Measurements from ENCODE around the gene MDH1B. TPM values are rescaled to one million over a fixed set of nuclear protein-coding genes. Genes with fewer than 3 reads are reported as not detected.

MDH1B gene
- total RNA-seq, 1 experiment from 2014 or later = 1.3 TPM

DNA sequence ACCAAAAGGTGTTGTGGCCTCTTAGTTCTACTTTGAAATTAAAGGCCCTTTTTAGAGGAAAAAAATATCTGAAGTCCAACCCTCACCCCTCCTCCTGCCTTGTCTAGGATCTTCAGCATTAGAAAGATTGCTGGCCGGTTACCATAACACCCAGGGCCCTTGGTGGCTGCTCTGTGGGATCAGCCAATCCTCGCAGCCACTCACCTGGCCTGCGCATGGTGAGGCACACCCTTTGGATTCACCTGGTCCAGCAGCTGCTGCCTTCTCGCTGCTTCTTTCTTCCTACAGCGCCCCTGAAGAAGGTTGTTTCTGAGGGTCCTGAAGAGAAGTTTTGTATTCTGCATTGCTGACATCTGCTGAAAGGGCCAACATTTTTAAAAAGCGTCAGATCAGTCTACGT lies 72.2 kb downstream of the MDH1B start:
- no peak overlapping the region for H4K91ac ChIP-seq (ENCODE audit: insufficient read length, low read depth, low read length)
- no peaks in the 10 kb centered on the region for H3K23me2 ChIP-seq (ENCODE audit: insufficient read length, low read depth, low read length, poor library complexity, severe bottlenecking)
- H3K27me3 ChIP-seq (ENCODE audit: insufficient read depth, low read length) = no peaks in the 10 kb centered on the region
- no peak overlapping the region for H2BK15ac ChIP-seq (ENCODE audit: low read depth, low read length)
- TF ChIP-seq, protein P1, sequence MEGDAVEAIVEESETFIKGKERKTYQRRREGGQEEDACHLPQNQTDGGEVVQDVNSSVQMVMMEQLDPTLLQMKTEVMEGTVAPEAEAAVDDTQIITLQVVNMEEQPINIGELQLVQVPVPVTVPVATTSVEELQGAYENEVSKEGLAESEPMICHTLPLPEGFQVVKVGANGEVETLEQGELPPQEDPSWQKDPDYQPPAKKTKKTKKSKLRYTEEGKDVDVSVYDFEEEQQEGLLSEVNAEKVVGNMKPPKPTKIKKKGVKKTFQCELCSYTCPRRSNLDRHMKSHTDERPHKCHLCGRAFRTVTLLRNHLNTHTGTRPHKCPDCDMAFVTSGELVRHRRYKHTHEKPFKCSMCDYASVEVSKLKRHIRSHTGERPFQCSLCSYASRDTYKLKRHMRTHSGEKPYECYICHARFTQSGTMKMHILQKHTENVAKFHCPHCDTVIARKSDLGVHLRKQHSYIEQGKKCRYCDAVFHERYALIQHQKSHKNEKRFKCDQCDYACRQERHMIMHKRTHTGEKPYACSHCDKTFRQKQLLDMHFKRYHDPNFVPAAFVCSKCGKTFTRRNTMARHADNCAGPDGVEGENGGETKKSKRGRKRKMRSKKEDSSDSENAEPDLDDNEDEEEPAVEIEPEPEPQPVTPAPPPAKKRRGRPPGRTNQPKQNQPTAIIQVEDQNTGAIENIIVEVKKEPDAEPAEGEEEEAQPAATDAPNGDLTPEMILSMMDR (conservative IDR thresholded peaks at IDR 0.05) = no peak
- no peak overlapping the region for H3K27ac Mint-ChIP-seq
- H4K20me1 ChIP-seq (ENCODE audit: control insufficient read depth, insufficient read depth, insufficient read length) = no peaks in the 10 kb centered on the region
- H2AFZ ChIP-seq (ENCODE audit: low read length) = no peak overlapping the region
- H3K79me1 ChIP-seq (ENCODE audit: insufficient read depth, low read depth, low read length, poor library complexity, severe bottlenecking) = no peaks in the 10 kb centered on the region
- WGBS (ENCODE audit: extremely low coverage, insufficient read length, low lambda C conversion rate) = no CpG with 5 or more reads among the region's 7 CpGs
- H3K14ac ChIP-seq (ENCODE audit: insufficient read depth, low read length) = no peak overlapping the region
- H3K36me3 Mint-ChIP-seq (ENCODE audit: insufficient read depth in 1 of 3, low read depth in 3 of 3) = no peaks in the 10 kb centered on the region
- H2BK20ac ChIP-seq (ENCODE audit: low read depth, low read length, poor library complexity, severe bottlenecking) = no peak overlapping the region
- H4K8ac ChIP-seq (replicated peaks; ENCODE audit: insufficient read length, low read depth, low read length) = no peak overlapping the region
- no peaks in the 10 kb centered on the region for H3K9me3 Mint-ChIP-seq
- DNase-seq = no peak
- no peak overlapping the region for H3T11ph ChIP-seq (ENCODE audit: low read length)
- H3K4ac ChIP-seq (ENCODE audit: low read depth, low read length) = no peak overlapping the region
- no peak overlapping the region for H3K9ac ChIP-seq (ENCODE audit: extremely low read depth, insufficient read length, low read length)
- H3K79me2 ChIP-seq (ENCODE audit: insufficient read depth, low read length) = no peaks in the 10 kb centered on the region
- no peak overlapping the region for H3K27ac ChIP-seq (ENCODE audit: insufficient read length, low read depth, low read length)
- H4K5ac ChIP-seq (ENCODE audit: insufficient read length, low read depth, low read length) = no peak overlapping the region
- no peak overlapping the region for H3K18ac ChIP-seq (ENCODE audit: insufficient read length, low read depth, low read length)
- no peak overlapping the region for H3K4me3 Mint-ChIP-seq
- no peak overlapping the region for H2AK5ac ChIP-seq (ENCODE audit: insufficient read length, low read length)
- H3K56ac ChIP-seq (ENCODE audit: insufficient read length, low read depth, low read length) = no peak overlapping the region
- H3K4me2 ChIP-seq (ENCODE audit: insufficient read depth, insufficient read length, low read length) = no peak overlapping the region
- no peak overlapping the region for H2BK5ac ChIP-seq (ENCODE audit: insufficient read length, low read length)
- H3K4me1 ChIP-seq (ENCODE audit: insufficient read depth, low read length) = no peaks in the 10 kb centered on the region
- no peaks in the 10 kb centered on the region for H3K4me1 Mint-ChIP-seq
- no peak overlapping the region for H3K23ac ChIP-seq (ENCODE audit: insufficient read length, low read depth, low read length)
- H3K27me3 Mint-ChIP-seq (ENCODE audit: low read depth) = no peaks in the 10 kb centered on the region
- no peaks in the 10 kb centered on the region for H3K9me3 ChIP-seq (ENCODE audit: control insufficient read depth, low read depth, low read length)
- no peak overlapping the region for H2BK120ac ChIP-seq (ENCODE audit: low read depth, low read length, poor library complexity, severe bottlenecking)
- H2BK12ac ChIP-seq (ENCODE audit: insufficient read length, low read depth, low read length) = no peak overlapping the region
